CD14-positive monocyte (primary cell): Measurements from ENCODE around the gene CDC42EP4. TPM values are rescaled to one million over a fixed set of nuclear protein-coding genes. Genes with fewer than 3 reads are reported as not detected.

Experiments
- DNase-seq, 3 donors: peaks; one replicate each; pipeline ENCODE4 v3.0.0-alpha.2; 2011 to 2022
- H2AFZ ChIP-seq: 2 replicates; pipeline ENCODE4 v1.6.0; 2012; ENCODE audit warnings: mild to moderate bottlenecking, low read depth, low read length, inconsistent platforms; ENCODE audit not compliant: insufficient read depth, poor library complexity, severe bottlenecking
- H3K27ac ChIP-seq, 2 donors: 1 replicate in 1 of 2; 2 replicates in 1 of 2; pipeline ENCODE4 v1.5.1; 2012 to 2013; ENCODE audit warnings: low read length in 2 of 2, control low read depth in 1 of 2, inconsistent platforms in 1 of 2, low read depth in 1 of 2, mild to moderate bottlenecking in 1 of 2
- H3K27me3 ChIP-seq, 2 donors: one replicate each; pipeline versions ENCODE4 v1.6.0 to v1.6.1; 2011 to 2013; ENCODE audit warnings: low read length in 2 of 2; ENCODE audit not compliant: control insufficient read depth in 2 of 2, insufficient read depth in 2 of 2
- H3K36me3 ChIP-seq, 2 donors: replicated peaks in 1 of 2; 1 replicate in 1 of 2; 2 replicates in 1 of 2; pipeline versions ENCODE4 v1.5.1 to v1.6.1; 2012 to 2013; ENCODE audit warnings: low read length in 2 of 2, control low read depth in 1 of 2, inconsistent platforms in 1 of 2, mild to moderate bottlenecking in 1 of 2; ENCODE audit not compliant: insufficient read depth in 2 of 2, control insufficient read depth in 1 of 2
- H3K4me1 ChIP-seq, 2 donors: 1 replicate in 1 of 2; 2 replicates in 1 of 2; pipeline versions ENCODE4 v1.5.1 to v1.6.1; 2012 to 2013; ENCODE audit warnings: low read length in 2 of 2, control low read depth in 1 of 2, inconsistent platforms in 1 of 2, mild to moderate bottlenecking in 1 of 2, moderate library complexity in 1 of 2; ENCODE audit not compliant: insufficient read depth in 2 of 2, control insufficient read depth in 1 of 2
- H3K4me2 ChIP-seq: replicated peaks from 2 replicates; pipeline ENCODE3; 2012; ENCODE audit warnings: low read length, moderate library complexity, mild to moderate bottlenecking; ENCODE audit not compliant: poor library complexity, severe bottlenecking; ENCODE audit errors: extremely low read depth
- H3K4me3 ChIP-seq, 3 experiments: fragments of 200-600 bp in 1 of 3; sonication (generic) in 1 of 3; replicated peaks in 1 of 3; 1 replicate in 2 of 3; 2 replicates in 1 of 3; pipeline ENCODE4 v1.5.1; 2011 to 2013; ENCODE audit warnings: low read length in 3 of 3, mild to moderate bottlenecking in 3 of 3, control low read depth in 2 of 3, low read depth in 2 of 3, inconsistent platforms in 1 of 3, moderate library complexity in 1 of 3
- H3K79me2 ChIP-seq: 2 replicates; pipeline ENCODE4 v1.6.0; 2012; ENCODE audit warnings: mild to moderate bottlenecking, control low read depth, inconsistent platforms, low read length, moderate library complexity; ENCODE audit not compliant: insufficient read depth
- H3K9ac ChIP-seq: 2 replicates; pipeline ENCODE4 v1.6.0; 2017; ENCODE audit warnings: low read length, mild to moderate bottlenecking; ENCODE audit not compliant: insufficient read depth, poor library complexity, severe bottlenecking
- H3K9me3 ChIP-seq, 2 donors: replicated peaks in 1 of 2; 1 replicate in 1 of 2; 2 replicates in 1 of 2; pipeline versions ENCODE4 v1.5.1 to v1.6.1; 2012 to 2013; ENCODE audit warnings: low read length in 2 of 2, control low read depth in 1 of 2; ENCODE audit not compliant: control insufficient read depth in 1 of 2, insufficient read depth in 1 of 2
- H4K20me1 ChIP-seq: 2 replicates; pipeline ENCODE4 v1.6.0; 2012; ENCODE audit warnings: mild to moderate bottlenecking, low read length, control low read depth, moderate library complexity; ENCODE audit not compliant: insufficient read depth
- H3K27ac Mint-ChIP-seq, 7 donors: one replicate each; pipeline ENCODE4 v1.8.0; 2020; ENCODE audit warnings: mild to moderate bottlenecking in 7 of 7, mixed read lengths in 7 of 7, moderate library complexity in 6 of 7, inconsistent platforms in 2 of 7
- H3K27me3 Mint-ChIP-seq, 3 donors: one replicate each; pipeline ENCODE4 v1.8.0; 2021 to 2022; ENCODE audit warnings: low read depth in 3 of 3, mild to moderate bottlenecking in 3 of 3, mixed read lengths in 3 of 3, moderate library complexity in 3 of 3, inconsistent platforms in 1 of 3
- H3K36me3 Mint-ChIP-seq, 2 donors: one replicate each; pipeline ENCODE4 v1.8.0; 2020; ENCODE audit warnings: mixed read lengths in 2 of 2, inconsistent platforms in 1 of 2, mild to moderate bottlenecking in 1 of 2
- H3K4me1 Mint-ChIP-seq: one replicate; pipeline ENCODE4 v1.8.0; 2020; ENCODE audit warnings: mild to moderate bottlenecking, mixed read lengths
- H3K4me3 Mint-ChIP-seq, 2 donors: one replicate each; pipeline ENCODE4 v1.8.0; 2020; ENCODE audit warnings: mild to moderate bottlenecking in 2 of 2, mixed read lengths in 2 of 2, moderate library complexity in 1 of 2
- H3K9me3 Mint-ChIP-seq, 7 donors: one replicate each; pipeline ENCODE4 v1.8.0; 2020 to 2022; ENCODE audit warnings: mixed read lengths in 7 of 7, mild to moderate bottlenecking in 6 of 7, moderate library complexity in 6 of 7, inconsistent platforms in 2 of 7
- CTCF ChIP-seq: fragments of 200-600 bp; IDR thresholded peaks from one replicate; pipeline ENCODE4 v1.8.0; 2022; ENCODE audit warnings: antibody characterized with exemption, mild to moderate bottlenecking
- WGBS: methylation state at CpG from one replicate; pipeline ENCODE4 v1.1.5; 2013; ENCODE audit warnings: missing lambda C conversion rate; ENCODE audit not compliant: insufficient coverage; 5-methylcytosine and 5-hydroxymethylcytosine counted together
- intact Hi-C, 2 donors: fragments of 100-400 bp; cut with micrococcal nuclease; formaldehyde crosslinking; loops; one replicate each; pipeline versions ENCODE4 v1.15.0 to v1.15.1; 2023
- polyA plus RNA-seq, 3 donors: library from polyadenylated mRNA; depleted of rRNA in 1 of 3; unstranded in 2 of 3; stranded (reverse) in 1 of 3; fragments of 300-500 nt in 2 of 3; fragments of >200 nt in 1 of 3; fragmentation: Illumina TruSeq in 2 of 3; gene quantifications; 1 replicate in 2 of 3; 2 replicates in 1 of 3; pipeline ENCODE4 v1.2.3, GENCODE V29; 2012 to 2021

CDC42EP4 gene
- polyA plus RNA-seq, 3 donors, result 6.4 to 12.7 (median 6.6) TPM

GRCh38 chr17:73280191-73280590 is 31.6 kb downstream of the CDC42EP4 start:
- no peak for DNase-seq
- Histone ChIP-seq H3K4me3 (no peak overlapping the region), H2AFZ (no peak overlapping the region), H3K27me3 (no peaks in the 10 kb centered on the region), H3K9ac (no peak overlapping the region), H3K36me3 (peaks cover 3 to 8% of the 10 kb centered on the region in 2 donors), H3K4me2 (no peak overlapping the region), H3K79me2 (no peaks in the 10 kb centered on the region), H3K9me3 (no peaks in the 10 kb centered on the region), H3K4me1 (no peaks in the 10 kb centered on the region), H4K20me1 (peaks cover 3% of the 10 kb centered on the region), H3K27ac (no peak overlapping the region)
- H3K9me3 Mint-ChIP-seq, result peaks cover 0 to 1% (median 0%) of the 10 kb centered on the region in 7 donors
- TF ChIP-seq CTCF, result no peak
- intact Hi-C loops, result no loop called here
- H3K27me3 Mint-ChIP-seq, result peaks cover 0 to 7% (median 0%) of the 10 kb centered on the region in 3 donors
- no peak overlapping the region for H3K27ac Mint-ChIP-seq
- 100% methylated on average over 7 of the region's 12 CpGs for WGBS
- peaks cover 8 to 22% of the 10 kb centered on the region in 2 donors for H3K36me3 Mint-ChIP-seq
- H3K4me3 Mint-ChIP-seq, result no peak overlapping the region
- H3K4me1 Mint-ChIP-seq, result no peaks in the 10 kb centered on the region

GRCh38 chr17:73279704-73280103 is 32.1 kb downstream of the CDC42EP4 start:
- H3K27me3 Mint-ChIP-seq, result peaks cover 0 to 7% (median 3%) of the 10 kb centered on the region in 3 donors
- TF ChIP-seq CTCF, result no peak
- H3K4me1 Mint-ChIP-seq, result no peaks in the 10 kb centered on the region
- Histone ChIP-seq H4K20me1 (no peaks in the 10 kb centered on the region), H3K27me3 (no peaks in the 10 kb centered on the region), H2AFZ (no peak overlapping the region), H3K79me2 (no peaks in the 10 kb centered on the region), H3K36me3 (peaks cover 0 to 3% of the 10 kb centered on the region in 2 donors), H3K4me1 (no peaks in the 10 kb centered on the region), H3K4me3 (no peak overlapping the region), H3K9ac (no peak overlapping the region), H3K27ac (no peak overlapping the region), H3K4me2 (no peak overlapping the region), H3K9me3 (no peaks in the 10 kb centered on the region)
- H3K27ac Mint-ChIP-seq, result peak overlapping the region in 1 of 7 donors; percentile 9
- H3K4me3 Mint-ChIP-seq, result no peak overlapping the region
- WGBS, result 100% methylated on average over 6 of the region's 7 CpGs
- DNase-seq, result no peak
- intact Hi-C loops, result no loop called here
- H3K9me3 Mint-ChIP-seq, result peaks cover 0 to 1% (median 0%) of the 10 kb centered on the region in 7 donors
- H3K36me3 Mint-ChIP-seq, result peaks cover 8 to 17% of the 10 kb centered on the region in 2 donors
